SU-DHL-6 (cell line): Measurements from ENCODE around the gene PPP1R9B.

Experiments used
- H2AFZ ChIP-seq: fragments of 200-600 bp; sonication (generic); 2 replicates; pipeline ENCODE4 v1.6.1; 2014; ENCODE audit warnings: low read depth, mild to moderate bottlenecking, moderate library complexity, mixed read lengths, antibody characterized with exemption, low read length; ENCODE audit not compliant: severe bottlenecking
- H3F3A ChIP-seq: fragments of 200-600 bp; shearing (Covaris generic); 2 replicates; pipeline ENCODE4 v1.6.0; 2016; ENCODE audit warnings: antibody characterized with exemption, mild to moderate bottlenecking; ENCODE audit not compliant: insufficient read depth
- H3K27ac ChIP-seq: fragments of 200-600 bp; sonication (generic); 2 replicates; pipeline ENCODE4 v1.5.1; 2016; ENCODE audit warnings: low read depth, mild to moderate bottlenecking, low read length, moderate library complexity, mixed read lengths
- H3K27me3 ChIP-seq: fragments of 200-600 bp; sonication (generic), shearing (Covaris generic); 2 replicates; pipeline ENCODE4 v1.6.0; 2014; ENCODE audit warnings: mild to moderate bottlenecking, low read length
- H3K36me3 ChIP-seq: fragments of 200-600 bp; sonication (generic); 2 replicates; pipeline ENCODE4 v1.6.1; 2014; ENCODE audit warnings: mild to moderate bottlenecking, low read length, mixed read lengths
- H3K4me2 ChIP-seq: fragments of 300-600, 200-600 bp; shearing (Covaris generic), sonication (generic); 2 replicates; pipeline ENCODE4 v1.6.0; 2014; ENCODE audit warnings: low read length, low read depth, mild to moderate bottlenecking; ENCODE audit not compliant: poor library complexity, severe bottlenecking
- H3K4me3 ChIP-seq: fragments of 200-600 bp; sonication (generic); 2 replicates; pipeline ENCODE4 v1.5.1; 2014; ENCODE audit warnings: antibody characterized with exemption, low read length, mild to moderate bottlenecking, mixed read lengths; ENCODE audit not compliant: insufficient read depth, poor library complexity, severe bottlenecking
- H3K79me2 ChIP-seq: fragments of 200-600 bp; sonication (generic); 2 replicates; pipeline ENCODE4 v1.6.1; 2014; ENCODE audit warnings: mild to moderate bottlenecking, low read length, moderate library complexity; ENCODE audit not compliant: insufficient read depth
- H3K9ac ChIP-seq: fragments of 200-600 bp; sonication (generic); 2 replicates; pipeline ENCODE4 v1.7.0; 2014; ENCODE audit warnings: mild to moderate bottlenecking, low read length
- H3K9me2 ChIP-seq: fragments of 200-600 bp; sonication (generic); replicated peaks from 2 replicates; pipeline ENCODE4 v1.6.1; 2014; ENCODE audit warnings: low read length; ENCODE audit not compliant: insufficient read depth
- H3K9me3 ChIP-seq: fragments of 200-600 bp; sonication (generic); 2 replicates; pipeline ENCODE4 v1.6.1; 2014; ENCODE audit warnings: low read length, mixed read lengths; ENCODE audit not compliant: insufficient read depth
- H4K20me1 ChIP-seq: fragments of 200-600 bp; sonication (generic); 2 replicates; pipeline ENCODE4 v1.6.1; 2014; ENCODE audit warnings: low read depth, mild to moderate bottlenecking, antibody characterized with exemption, low read length, moderate library complexity, mixed read lengths
- CTCF ChIP-seq: fragments of 200-600 bp; sonication (generic); IDR thresholded peaks from one replicate; pipeline ENCODE4 v1.5.1; 2017; ENCODE audit warnings: antibody characterized with exemption, mild to moderate bottlenecking, low read length, moderate library complexity; ENCODE audit not compliant: insufficient read depth, poor library complexity, severe bottlenecking
- EZH2phosphoT487 ChIP-seq: fragments of 200-600 bp; sonication (generic), shearing (Covaris generic); conservative IDR thresholded peaks from 2 replicates; pipeline ENCODE4 v1.6.1; 2018; ENCODE audit warnings: mild to moderate bottlenecking, antibody characterized with exemption, low read length, moderate library complexity, mixed read lengths

The PPP1R9B gene

DNA sequence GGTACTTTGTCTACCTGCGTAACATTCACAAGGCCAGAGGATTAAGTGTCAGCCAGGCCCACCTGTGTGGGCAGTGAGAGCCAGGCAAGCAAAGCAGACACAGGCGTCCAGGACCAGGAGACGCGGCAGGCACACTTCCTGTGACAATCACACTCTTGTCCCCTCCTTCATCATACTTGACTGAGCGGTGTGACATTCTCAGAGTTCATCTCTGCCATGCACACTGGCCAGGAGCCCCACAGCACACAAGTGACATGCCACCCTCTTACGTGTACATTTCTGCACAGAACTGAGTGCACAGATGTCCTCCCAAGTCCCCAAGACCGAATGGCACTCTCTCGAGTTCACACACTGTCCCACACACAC, 8.7 kb downstream of the PPP1R9B start:
- Histone ChIP-seq H3K4me2 (no peak overlapping the region), H3F3A (no peaks in the 10 kb centered on the region), H3K9me2 (no peaks in the 10 kb centered on the region), H3K4me3 (no peak overlapping the region), H3K36me3 (peaks cover 15% of the 10 kb centered on the region), H3K27me3 (no peaks in the 10 kb centered on the region), H3K27ac (0 out of 2 replicates have a peak overlapping the region, but pooled peaks have one; percentile 3), H3K9me3 (no peaks in the 10 kb centered on the region), H3K9ac (no peak overlapping the region), H2AFZ (no peak overlapping the region), H4K20me1 (no peaks in the 10 kb centered on the region), H3K79me2 (peaks cover 6% of the 10 kb centered on the region)
- TF ChIP-seq CTCF (no peak), EZH2phosphoT487 (no peak)

DNA sequence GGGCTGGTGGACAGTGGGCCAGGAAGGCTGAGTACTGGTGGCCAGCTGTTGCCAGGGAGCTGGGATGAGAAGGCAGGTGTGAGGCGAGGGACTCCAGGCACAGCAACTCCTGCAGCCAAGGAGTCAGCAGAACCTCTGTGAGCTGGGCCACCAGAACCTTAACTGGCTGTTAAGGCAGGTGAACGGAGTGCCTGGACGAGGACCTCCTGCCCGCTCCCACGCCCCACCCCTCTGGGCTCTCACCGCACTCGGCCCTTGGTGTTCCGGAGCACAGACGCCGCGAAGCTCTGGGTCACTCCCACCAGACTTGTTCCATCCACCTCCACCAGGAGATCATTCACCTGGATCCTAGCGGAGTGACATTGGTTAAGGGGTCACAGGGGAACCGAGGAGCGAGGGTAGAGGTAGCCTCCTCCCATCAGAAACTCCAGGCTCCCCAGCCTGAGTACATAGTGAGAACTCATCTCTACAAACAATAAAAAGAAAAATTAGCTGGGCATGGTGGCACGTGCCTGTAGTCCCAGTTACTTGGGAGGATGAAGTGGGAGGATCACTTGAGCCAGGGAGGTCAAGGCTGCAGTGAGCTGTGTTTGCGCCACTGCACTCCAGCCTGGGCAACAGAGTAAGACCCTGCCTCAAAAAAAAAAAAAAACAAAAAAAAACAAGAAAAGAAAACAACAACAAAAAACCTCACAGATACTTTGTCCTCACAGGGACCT, 9.3 kb downstream of the PPP1R9B start:
- no peaks in the 10 kb centered on the region for H3F3A ChIP-seq
- peaks cover under 1% of the 10 kb centered on the region; the same call in 1 of the 2 replicates for H3K79me2 ChIP-seq
- no peaks in the 10 kb centered on the region for H3K27me3 ChIP-seq
- H2AFZ ChIP-seq = no peak overlapping the region
- no peak for TF ChIP-seq CTCF
- TF ChIP-seq EZH2phosphoT487 = no peak
- no peak overlapping the region for H3K9ac ChIP-seq
- no peak overlapping the region for H3K27ac ChIP-seq
- H3K9me2 ChIP-seq = no peaks in the 10 kb centered on the region
- no peak overlapping the region for H3K4me2 ChIP-seq
- no peaks in the 10 kb centered on the region for H4K20me1 ChIP-seq
- H3K36me3 ChIP-seq = peaks cover 15% of the 10 kb centered on the region
- no peak overlapping the region for H3K4me3 ChIP-seq
- H3K9me3 ChIP-seq = no peaks in the 10 kb centered on the region

DNA sequence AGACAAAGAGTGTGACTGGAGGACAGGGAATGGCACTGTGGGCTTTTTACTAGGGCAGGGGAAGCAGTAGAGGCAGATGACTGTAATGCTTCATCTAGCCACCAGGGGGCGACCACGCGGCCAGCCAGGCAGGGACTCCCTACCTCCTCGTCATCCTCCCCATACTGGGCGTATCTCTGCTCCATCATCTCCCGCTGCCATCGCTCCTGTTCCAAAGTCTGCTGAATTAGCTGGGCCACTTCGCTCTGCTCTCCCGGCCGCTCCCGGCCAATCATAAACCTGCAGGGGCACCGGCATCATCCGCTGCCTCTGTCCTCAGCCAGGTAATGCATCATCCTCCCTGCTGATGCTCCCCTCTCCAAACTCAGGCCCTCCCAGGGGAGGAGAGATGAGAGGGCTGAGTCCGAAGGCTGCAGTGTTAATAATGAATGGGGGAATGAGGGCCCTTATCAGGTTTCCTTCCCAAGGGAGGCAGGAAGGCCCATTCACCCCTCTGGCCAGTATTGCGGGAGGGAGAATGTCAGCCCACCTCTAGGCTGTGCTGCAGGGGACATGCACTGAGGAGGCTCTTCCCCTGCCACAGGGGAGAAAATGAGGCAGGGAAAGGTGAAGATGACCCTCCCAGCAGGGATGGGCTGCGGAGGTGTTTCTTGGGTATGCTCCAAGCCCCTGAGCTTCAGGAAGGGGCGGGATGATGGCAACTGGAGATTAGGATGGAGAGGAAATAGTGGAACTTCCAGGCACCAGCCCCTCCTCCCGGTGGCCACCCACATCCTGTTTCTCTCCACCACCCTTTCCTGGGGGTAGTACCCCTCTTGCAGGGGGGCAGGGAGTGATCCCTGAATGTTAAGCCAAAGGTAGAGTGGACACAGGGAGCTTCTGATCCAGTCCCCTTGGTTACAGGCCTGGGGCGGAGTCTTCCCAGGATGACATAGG, 10.3 kb downstream of the PPP1R9B start:
- Histone ChIP-seq H3K27ac (no peak overlapping the region), H3K79me2 (no peaks in the 10 kb centered on the region), H2AFZ (no peak overlapping the region), H3F3A (no peaks in the 10 kb centered on the region), H3K36me3 (peaks cover 15% of the 10 kb centered on the region), H3K9me2 (no peaks in the 10 kb centered on the region), H3K9ac (no peak overlapping the region), H3K27me3 (no peaks in the 10 kb centered on the region), H3K4me2 (no peak overlapping the region), H3K4me3 (no peak overlapping the region), H3K9me3 (no peaks in the 10 kb centered on the region), H4K20me1 (no peaks in the 10 kb centered on the region)
- TF ChIP-seq CTCF (peak; percentile 78), EZH2phosphoT487 (no peak)
